Measurements from ENCODE around the gene ATP11A.
"Not testable (repeated sequence)": the region's sequence is repeated elsewhere in the genome, so short reads cannot be mapped to it uniquely, and the experiment has no call there.

ATP11A gene

GRCh38 chr13:112870737-112871287 lies 181.0 kb downstream of the ATP11A start:
- no peak for DNase-seq

- no peak for DNase-seq
Observed at GRCh38 chr13:112871742-112872141, 181.9 kb downstream of the ATP11A start.

- not testable (repeated sequence) for DNase-seq
Observed at GRCh38 chr13:112872657-112873631, 183.1 kb downstream of the ATP11A start.

- peak; percentile 51 for DNase-seq
Observed at GRCh38 chr13:112873851-112874750, 184.3 kb downstream of the ATP11A start.

- no peak for DNase-seq
Observed at GRCh38 chr13:112874751-112875300, 185.0 kb downstream of the ATP11A start.

- DNase-seq: no peak
Observed at GRCh38 chr13:112875627-112876026, 185.8 kb downstream of the ATP11A start.

- DNase-seq: no peak
Observed at GRCh38 chr13:112876305-112877000, 186.6 kb downstream of the ATP11A start.

GRCh38 chr13:112877066-112877465 lies 187.2 kb downstream of the ATP11A start:
- DNase-seq: no peak

- no peak for DNase-seq
Observed at GRCh38 chr13:112877539-112877938, 187.7 kb downstream of the ATP11A start.

- DNase-seq: no peak
Observed at GRCh38 chr13:112877976-112878955, 188.4 kb downstream of the ATP11A start.

GRCh38 chr13:112879283-112879833 lies 189.5 kb downstream of the ATP11A start:
- DNase-seq: no peak

- DNase-seq: no peak
Observed at GRCh38 chr13:112880221-112880641, 190.4 kb downstream of the ATP11A start.

GRCh38 chr13:112880976-112881540 lies 191.2 kb downstream of the ATP11A start:
- no peak for DNase-seq

GRCh38 chr13:112881656-112882554 lies 192.1 kb downstream of the ATP11A start:
- DNase-seq: no peak

GRCh38 chr13:112882555-112883024 lies 192.8 kb downstream of the ATP11A start:
- DNase-seq: no peak

GRCh38 chr13:112883241-112883945 lies 193.6 kb downstream of the ATP11A start:
- no peak for DNase-seq

GRCh38 chr13:112884700-112885099 lies 194.9 kb downstream of the ATP11A start:
- DNase-seq: not testable (repeated sequence)

GRCh38 chr13:112885242-112885781 lies 195.5 kb downstream of the ATP11A start:
- no peak for DNase-seq

All from activated naive CD4-positive, alpha-beta T cell treated with Interleukin-2 at 50 U/mL for 16 hours (primary cell).